Rectal smooth muscle tissue (tissue), 1 donor: ENCODE data around the gene MSX1.

Source experiments
- H3K27ac ChIP-seq: one replicate; pipeline ENCODE4 v1.7.0; 2013; ENCODE audit warnings: low read depth, low read length, inconsistent platforms
- H3K27me3 ChIP-seq: one replicate; pipeline ENCODE4 v1.7.0; 2013; ENCODE audit warnings: low read length; ENCODE audit not compliant: control insufficient read depth, insufficient read depth
- H3K36me3 ChIP-seq: one replicate; pipeline ENCODE4 v1.7.0; 2013; ENCODE audit warnings: low read length; ENCODE audit not compliant: control insufficient read depth, insufficient read depth
- H3K4me1 ChIP-seq: one replicate; pipeline ENCODE4 v1.7.0; 2013; ENCODE audit warnings: low read length; ENCODE audit not compliant: control insufficient read depth, insufficient read depth
- H3K4me3 ChIP-seq: one replicate; pipeline ENCODE4 v1.7.0; 2013; ENCODE audit warnings: low read length
- H3K9ac ChIP-seq: one replicate; pipeline ENCODE4 v1.7.0; 2013; ENCODE audit warnings: low read length

Gene MSX1

DNA sequence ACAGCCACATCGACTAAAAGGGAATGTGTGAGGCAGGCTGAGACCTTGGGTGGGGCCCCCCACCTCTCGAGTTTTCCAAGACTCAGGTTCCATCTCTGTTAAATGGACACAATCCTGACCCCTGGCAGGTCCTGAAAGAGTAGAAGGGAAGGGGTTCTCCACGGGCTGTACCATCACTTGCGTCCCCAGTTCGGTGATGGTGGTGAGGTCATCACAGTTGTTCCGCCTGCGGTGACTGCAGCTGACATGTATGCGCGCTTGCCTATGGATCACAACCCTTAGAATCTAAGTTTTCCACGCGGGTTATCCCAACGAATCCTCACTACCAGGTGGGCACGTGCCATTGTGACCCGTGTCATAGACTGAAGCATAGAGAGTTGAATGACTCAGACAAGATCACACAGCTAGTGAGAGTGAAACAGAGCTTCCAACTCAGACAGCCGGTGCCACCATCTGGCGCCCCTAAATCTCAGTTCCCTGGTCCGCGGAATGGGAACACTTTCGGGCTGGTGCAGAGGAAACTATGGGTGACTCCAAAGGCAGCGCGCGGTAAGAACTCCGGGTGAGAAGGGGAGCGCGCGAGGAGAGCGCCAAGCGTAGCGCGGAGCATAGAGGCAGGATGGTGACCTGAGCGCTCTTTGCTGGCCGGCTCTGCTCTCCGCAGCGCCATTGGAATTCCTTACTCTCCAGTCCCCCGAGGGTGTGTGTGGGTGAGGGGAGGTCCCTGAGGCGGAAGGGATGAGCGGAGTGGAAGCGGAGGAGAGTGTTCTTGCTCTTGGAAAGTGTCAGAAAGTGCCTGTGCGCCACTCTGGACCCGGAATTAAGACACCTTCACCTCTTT, 10.5 kb downstream of the MSX1 start:
- Histone ChIP-seq H3K9ac (no peak overlapping the region), H3K4me1 (no peaks in the 10 kb centered on the region), H3K4me3 (no peak overlapping the region), H3K27me3 (peaks cover 85% of the 10 kb centered on the region), H3K27ac (no peak overlapping the region), H3K36me3 (no peaks in the 10 kb centered on the region)

DNA sequence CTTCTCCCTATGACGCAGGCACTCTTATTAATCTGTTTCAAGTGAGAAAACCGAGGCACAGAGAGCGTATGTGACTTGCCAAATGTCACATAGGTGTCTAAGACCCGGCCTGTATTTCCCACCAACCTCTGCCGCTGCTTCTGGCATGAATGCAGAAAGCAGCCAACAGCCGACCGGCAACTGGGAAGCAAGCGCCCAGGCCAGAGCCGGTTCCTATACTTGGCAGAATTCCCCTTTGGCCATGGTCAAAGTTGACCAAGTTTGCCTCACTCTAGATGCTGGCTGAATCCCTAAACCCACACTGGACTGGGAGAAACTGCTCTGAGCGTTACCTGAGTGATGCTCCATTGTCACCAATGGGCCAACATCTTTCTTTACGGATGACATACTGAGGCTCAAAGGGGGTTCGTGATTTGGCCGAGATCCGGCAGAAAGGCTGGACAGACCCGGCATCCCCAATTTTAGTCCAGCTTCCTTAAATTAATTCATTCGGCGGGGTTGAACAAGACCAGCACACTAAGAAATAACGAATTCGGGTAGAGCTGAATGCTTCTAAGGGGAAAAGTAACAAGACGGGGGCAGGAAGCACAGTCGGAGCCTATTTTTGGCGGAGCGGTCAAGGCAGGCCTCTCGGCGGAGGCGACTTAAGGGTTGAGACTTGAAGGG, 11.2 kb downstream of the MSX1 start:
- H3K9ac ChIP-seq = no peak overlapping the region
- H3K36me3 ChIP-seq = no peaks in the 10 kb centered on the region
- H3K4me1 ChIP-seq = no peaks in the 10 kb centered on the region
- H3K27ac ChIP-seq = no peak overlapping the region
- no peak overlapping the region for H3K4me3 ChIP-seq
- peaks cover 82% of the 10 kb centered on the region for H3K27me3 ChIP-seq

DNA sequence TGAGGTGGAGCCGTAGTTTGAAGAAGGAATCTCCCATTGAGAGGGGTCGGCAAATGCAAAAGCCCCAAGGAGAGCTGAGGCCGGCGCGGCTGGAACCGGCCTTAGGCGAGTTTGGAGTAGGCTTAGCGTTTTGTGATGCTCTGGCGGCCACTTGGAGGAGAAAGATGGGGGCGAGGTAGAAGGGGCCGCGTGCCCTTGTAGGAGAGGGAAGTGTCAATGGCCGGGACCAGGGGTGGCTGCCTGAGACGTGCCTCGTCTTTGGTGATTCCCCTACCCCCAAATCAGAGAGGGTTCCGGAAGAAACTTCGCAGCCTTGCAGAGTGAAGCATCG, 11.7 kb downstream of the MSX1 start:
- no peak overlapping the region for H3K9ac ChIP-seq
- H3K36me3 ChIP-seq = no peaks in the 10 kb centered on the region
- no peaks in the 10 kb centered on the region for H3K4me1 ChIP-seq
- no peak overlapping the region for H3K27ac ChIP-seq
- H3K4me3 ChIP-seq = no peak overlapping the region
- H3K27me3 ChIP-seq = peaks cover 79% of the 10 kb centered on the region

DNA sequence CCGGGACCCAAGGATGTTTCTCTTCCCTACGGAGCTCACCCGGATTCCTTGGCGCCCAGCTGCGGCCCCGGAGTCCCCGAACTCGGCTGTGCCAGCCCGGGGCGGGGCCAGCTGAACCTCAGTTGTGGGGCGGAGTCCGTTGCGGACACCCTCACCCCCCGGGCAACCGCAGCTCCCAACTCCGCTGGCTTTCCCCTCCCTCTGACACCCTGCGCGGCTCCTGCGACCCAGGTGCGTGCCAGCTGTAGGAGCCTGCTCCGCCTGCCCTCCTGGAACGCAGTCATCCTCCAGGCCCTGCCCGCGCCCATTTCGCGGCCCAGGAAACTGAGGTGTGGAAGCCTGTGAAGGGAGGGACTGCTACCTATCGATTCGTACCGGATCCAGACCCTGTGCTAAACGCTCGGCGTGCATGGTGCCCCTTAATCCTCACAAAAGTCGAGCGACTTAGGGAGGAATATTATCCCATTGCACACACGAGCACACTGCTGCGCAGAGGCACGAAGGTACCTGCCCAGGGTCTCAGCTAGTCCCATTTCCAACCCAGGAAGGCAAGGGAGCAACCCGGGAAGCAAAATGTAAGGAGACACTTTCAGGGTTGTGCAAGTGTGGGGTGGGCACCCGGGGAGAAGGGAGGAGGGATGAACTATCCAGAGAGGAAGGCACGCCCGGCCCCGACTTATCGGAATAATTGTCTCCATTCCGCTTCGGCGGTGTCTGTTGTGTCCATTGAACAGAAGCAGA, 12.3 kb downstream of the MSX1 start:
- Histone ChIP-seq H3K9ac (no peak overlapping the region), H3K4me1 (no peaks in the 10 kb centered on the region), H3K4me3 (no peak overlapping the region), H3K27me3 (peaks cover 74% of the 10 kb centered on the region), H3K36me3 (no peaks in the 10 kb centered on the region), H3K27ac (no peak overlapping the region)

GRCh38 chr4:4872314-4872903, 12.9 kb downstream of the MSX1 start:
- peaks cover 71% of the 10 kb centered on the region for H3K27me3 ChIP-seq
- no peak overlapping the region for H3K27ac ChIP-seq
- H3K36me3 ChIP-seq = no peaks in the 10 kb centered on the region
- H3K9ac ChIP-seq = no peak overlapping the region
- H3K4me3 ChIP-seq = no peak overlapping the region
- no peaks in the 10 kb centered on the region for H3K4me1 ChIP-seq

DNA sequence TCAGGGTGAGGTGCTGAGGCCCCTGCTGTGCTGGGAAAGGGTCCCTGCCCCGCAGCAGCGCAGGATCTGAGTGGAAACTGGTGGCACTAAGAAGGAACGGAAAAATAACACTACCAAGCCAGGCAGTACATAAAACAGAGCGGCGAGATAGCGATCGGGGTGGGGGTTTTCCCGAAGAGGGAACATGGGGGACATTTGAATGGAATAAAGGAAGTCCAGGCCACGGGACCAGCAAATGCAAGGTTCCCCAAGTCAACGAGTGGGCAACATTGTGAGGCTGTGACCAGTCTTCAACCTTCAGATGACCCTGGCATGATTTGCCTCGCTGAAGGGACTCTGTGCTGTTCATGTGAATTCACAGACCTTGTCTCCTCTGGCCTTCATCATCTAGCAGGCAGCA, 13.7 kb downstream of the MSX1 start:
- H3K9ac ChIP-seq = no peak overlapping the region
- no peak overlapping the region for H3K27ac ChIP-seq
- no peak overlapping the region for H3K4me3 ChIP-seq
- no peaks in the 10 kb centered on the region for H3K4me1 ChIP-seq
- H3K36me3 ChIP-seq = no peaks in the 10 kb centered on the region
- peaks cover 64% of the 10 kb centered on the region for H3K27me3 ChIP-seq

DNA sequence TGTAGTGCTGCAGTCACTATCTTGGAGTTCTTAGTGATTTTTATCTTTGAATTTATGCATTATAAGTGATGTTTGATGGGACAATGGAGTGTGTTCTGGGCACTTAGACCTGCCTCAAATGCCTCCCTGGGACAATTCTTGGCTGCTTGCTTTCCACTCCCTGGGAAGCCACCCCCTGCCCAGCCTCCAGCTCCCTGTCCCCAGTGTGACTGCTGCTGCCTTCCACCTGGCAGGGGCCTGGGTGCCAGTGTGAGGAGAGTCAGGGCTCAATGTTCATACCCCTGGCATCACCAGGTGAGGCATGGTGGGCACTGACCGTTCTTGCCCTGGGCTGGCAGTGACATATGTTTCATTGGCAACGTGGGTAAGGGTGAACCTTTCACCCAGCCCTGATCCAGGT, 14.8 kb downstream of the MSX1 start:
- Histone ChIP-seq H3K36me3 (no peaks in the 10 kb centered on the region), H3K27me3 (peaks cover 60% of the 10 kb centered on the region), H3K27ac (no peak overlapping the region), H3K4me3 (no peak overlapping the region), H3K9ac (no peak overlapping the region), H3K4me1 (no peaks in the 10 kb centered on the region)

- Histone ChIP-seq H3K27ac (no peak overlapping the region), H3K27me3 (peaks cover 52% of the 10 kb centered on the region), H3K4me3 (no peak overlapping the region), H3K9ac (no peak overlapping the region), H3K36me3 (no peaks in the 10 kb centered on the region), H3K4me1 (no peaks in the 10 kb centered on the region)
These were observed 15.7 kb downstream of the MSX1 start for GRCh38 chr4:4875147-4875546.

- Histone ChIP-seq H3K4me3 (no peak overlapping the region), H3K27me3 (peaks cover 47% of the 10 kb centered on the region), H3K27ac (no peak overlapping the region), H3K4me1 (no peaks in the 10 kb centered on the region), H3K9ac (no peak overlapping the region), H3K36me3 (no peaks in the 10 kb centered on the region)
These were observed 16.1 kb downstream of the MSX1 start for GRCh38 chr4:4875611-4876010.

- Histone ChIP-seq H3K9ac (no peak overlapping the region), H3K27ac (no peak overlapping the region), H3K4me1 (no peaks in the 10 kb centered on the region), H3K4me3 (no peak overlapping the region), H3K27me3 (peaks cover 36% of the 10 kb centered on the region), H3K36me3 (no peaks in the 10 kb centered on the region)
These were observed 17.6 kb downstream of the MSX1 start for GRCh38 chr4:4876945-4877661.

DNA sequence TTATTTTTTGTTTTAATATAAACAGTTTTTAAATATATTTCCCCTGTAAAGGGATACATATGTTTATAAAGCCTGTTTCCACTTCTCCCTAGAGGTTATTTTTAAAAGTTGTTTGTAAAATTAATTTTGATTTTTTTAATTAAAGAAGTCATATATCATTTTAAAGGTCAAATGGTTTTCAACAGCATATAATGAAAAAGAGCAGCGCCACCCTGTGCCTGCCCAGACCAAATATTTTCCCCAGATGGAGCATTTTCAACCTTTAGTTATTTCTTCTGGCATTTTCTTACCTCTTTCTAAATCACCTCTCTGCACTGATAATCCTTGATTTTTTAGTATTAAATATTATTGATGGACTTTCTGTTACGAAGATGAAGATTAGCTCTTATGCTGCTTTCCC, 21.0 kb downstream of the MSX1 start:
- Histone ChIP-seq H3K9ac (no peak overlapping the region), H3K27me3 (peaks cover 10% of the 10 kb centered on the region), H3K4me1 (no peaks in the 10 kb centered on the region), H3K27ac (no peak overlapping the region), H3K4me3 (no peak overlapping the region), H3K36me3 (no peaks in the 10 kb centered on the region)

DNA sequence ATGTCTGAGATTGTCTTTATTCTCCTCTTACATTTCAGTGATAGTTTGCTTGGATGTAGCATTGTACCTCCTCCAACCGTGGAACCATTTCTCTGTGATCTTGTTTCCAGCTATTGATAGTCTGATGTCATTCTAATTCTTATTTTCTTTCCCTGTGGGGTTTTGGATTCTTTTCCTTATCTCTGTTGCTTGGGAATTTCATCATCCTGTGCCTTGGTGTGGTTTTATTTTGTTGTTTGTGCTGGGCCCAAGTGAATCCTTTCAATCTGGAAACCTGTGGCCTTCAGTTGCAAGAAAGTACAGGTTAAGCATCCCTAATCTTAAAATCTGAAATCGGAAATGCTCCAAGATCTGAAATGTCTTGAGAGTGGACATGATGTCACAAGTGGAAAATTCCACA, 22.0 kb downstream of the MSX1 start:
- Histone ChIP-seq H3K4me1 (no peaks in the 10 kb centered on the region), H3K27me3 (peaks cover 6% of the 10 kb centered on the region), H3K4me3 (no peak overlapping the region), H3K36me3 (no peaks in the 10 kb centered on the region), H3K27ac (no peak overlapping the region), H3K9ac (no peak overlapping the region)
